ENCODE results near the gene KIRREL2. TPM values are rescaled to one million over a fixed set of nuclear protein-coding genes. Genes with fewer than 3 reads are reported as not detected.

The KIRREL2 gene
- total RNA-seq, 1 experiment from 2014 or later: 3.1 TPM

DNA sequence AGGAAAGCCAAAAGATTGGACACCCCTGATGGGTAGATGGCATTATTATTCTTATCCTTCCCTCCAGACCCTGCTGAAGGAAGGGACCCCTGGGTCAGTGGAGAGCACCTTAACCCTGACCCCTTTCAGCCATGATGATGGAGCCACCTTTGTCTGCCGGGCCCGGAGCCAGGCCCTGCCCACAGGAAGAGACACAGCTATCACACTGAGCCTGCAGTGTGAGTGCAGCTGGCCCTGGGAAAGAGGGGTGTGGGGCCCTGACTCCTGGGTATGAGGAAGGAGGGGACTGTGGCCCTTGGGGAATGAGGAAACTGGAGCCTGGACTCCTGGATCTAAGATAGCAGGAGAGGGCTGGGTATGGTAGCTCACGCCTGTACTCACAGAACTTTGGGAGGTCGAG, 2.7 kb downstream of the KIRREL2 start:
- H2AK5ac ChIP-seq (ENCODE audit: insufficient read length, low read length): no peak overlapping the region
- H3K79me1 ChIP-seq (ENCODE audit: insufficient read depth, low read depth, low read length, poor library complexity, severe bottlenecking): no peaks in the 10 kb centered on the region
- TF ChIP-seq, protein P1, sequence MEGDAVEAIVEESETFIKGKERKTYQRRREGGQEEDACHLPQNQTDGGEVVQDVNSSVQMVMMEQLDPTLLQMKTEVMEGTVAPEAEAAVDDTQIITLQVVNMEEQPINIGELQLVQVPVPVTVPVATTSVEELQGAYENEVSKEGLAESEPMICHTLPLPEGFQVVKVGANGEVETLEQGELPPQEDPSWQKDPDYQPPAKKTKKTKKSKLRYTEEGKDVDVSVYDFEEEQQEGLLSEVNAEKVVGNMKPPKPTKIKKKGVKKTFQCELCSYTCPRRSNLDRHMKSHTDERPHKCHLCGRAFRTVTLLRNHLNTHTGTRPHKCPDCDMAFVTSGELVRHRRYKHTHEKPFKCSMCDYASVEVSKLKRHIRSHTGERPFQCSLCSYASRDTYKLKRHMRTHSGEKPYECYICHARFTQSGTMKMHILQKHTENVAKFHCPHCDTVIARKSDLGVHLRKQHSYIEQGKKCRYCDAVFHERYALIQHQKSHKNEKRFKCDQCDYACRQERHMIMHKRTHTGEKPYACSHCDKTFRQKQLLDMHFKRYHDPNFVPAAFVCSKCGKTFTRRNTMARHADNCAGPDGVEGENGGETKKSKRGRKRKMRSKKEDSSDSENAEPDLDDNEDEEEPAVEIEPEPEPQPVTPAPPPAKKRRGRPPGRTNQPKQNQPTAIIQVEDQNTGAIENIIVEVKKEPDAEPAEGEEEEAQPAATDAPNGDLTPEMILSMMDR (conservative IDR thresholded peaks at IDR 0.05): no peak
- no peak overlapping the region for H3K23ac ChIP-seq (ENCODE audit: insufficient read length, low read depth, low read length)
- H2BK120ac ChIP-seq (ENCODE audit: low read depth, low read length, poor library complexity, severe bottlenecking): no peak overlapping the region
- H2BK5ac ChIP-seq (ENCODE audit: insufficient read length, low read length): no peak overlapping the region
- no peak overlapping the region for H3K14ac ChIP-seq (ENCODE audit: insufficient read depth, low read length)
- peaks cover 22% of the 10 kb centered on the region for H3K23me2 ChIP-seq (ENCODE audit: insufficient read length, low read depth, low read length, poor library complexity, severe bottlenecking)
- WGBS (ENCODE audit: extremely low coverage, insufficient read length, low lambda C conversion rate): no CpG with 5 or more reads among the region's 4 CpGs
- no peak for DNase-seq
- H2BK15ac ChIP-seq (ENCODE audit: low read depth, low read length): no peak overlapping the region
- peak overlapping the region in 1 of 2 experiments; percentile 81; a peak in 3 of 5 replicates for H3K4me3 Mint-ChIP-seq
- H2AFZ ChIP-seq (ENCODE audit: low read length): no peak overlapping the region
- no peak overlapping the region for H3K18ac ChIP-seq (ENCODE audit: insufficient read length, low read depth, low read length)
- H3K4me2 ChIP-seq (ENCODE audit: insufficient read depth, insufficient read length, low read length): no peak overlapping the region
- H3K27me3 Mint-ChIP-seq (ENCODE audit: low read depth): peaks cover 89% of the 10 kb centered on the region
- H3K9ac ChIP-seq (ENCODE audit: extremely low read depth, insufficient read length, low read length): no peak overlapping the region
- no peaks in the 10 kb centered on the region; the same call in 1 of the 2 replicates for H3K4me1 ChIP-seq (ENCODE audit: insufficient read depth, low read length)
- no peak overlapping the region for H2BK12ac ChIP-seq (ENCODE audit: insufficient read length, low read depth, low read length)
- H3K27me3 ChIP-seq (ENCODE audit: insufficient read depth, low read length): peaks cover 7% of the 10 kb centered on the region; the same call in 1 of the 2 replicates
- no peak overlapping the region for H4K91ac ChIP-seq (ENCODE audit: insufficient read length, low read depth, low read length)
- H3K4ac ChIP-seq (ENCODE audit: low read depth, low read length): no peak overlapping the region
- no peak overlapping the region for H4K5ac ChIP-seq (ENCODE audit: insufficient read length, low read depth, low read length)
- no peak overlapping the region for H3T11ph ChIP-seq (ENCODE audit: low read length)
- no peak overlapping the region for H3K27ac ChIP-seq (ENCODE audit: insufficient read length, low read depth, low read length)
- H3K79me2 ChIP-seq (ENCODE audit: insufficient read depth, low read length): no peaks in the 10 kb centered on the region
- no peak overlapping the region for H2BK20ac ChIP-seq (ENCODE audit: low read depth, low read length, poor library complexity, severe bottlenecking)
- peaks cover 3% of the 10 kb centered on the region for H4K20me1 ChIP-seq (ENCODE audit: control insufficient read depth, insufficient read depth, insufficient read length)
- no peak overlapping the region for H3K27ac Mint-ChIP-seq
- no peak overlapping the region for H3K56ac ChIP-seq (ENCODE audit: insufficient read length, low read depth, low read length)
- peaks cover 0 to 3% (median 0%) of the 10 kb centered on the region in 3 experiments; a peak in 2 of 7 replicates for H3K36me3 Mint-ChIP-seq (ENCODE audit: insufficient read depth in 1 of 3, low read depth in 3 of 3)
- no peaks in the 10 kb centered on the region for H3K9me3 ChIP-seq (ENCODE audit: control insufficient read depth, low read depth, low read length)
- no peaks in the 10 kb centered on the region; a peak in 1 of 5 replicates for H3K9me3 Mint-ChIP-seq
- no peak overlapping the region for H4K8ac ChIP-seq (replicated peaks; ENCODE audit: insufficient read length, low read depth, low read length)
- H3K4me1 Mint-ChIP-seq: peaks cover 13 to 27% of the 10 kb centered on the region in 2 experiments
